GM10248 (cell line): ENCODE results near the gene SSR2.
A peak's percentile ranks its signal among the peaks of the same experiment; 100 is the strongest.
"Not testable (repeated sequence)": the region's sequence is repeated elsewhere in the genome, so short reads cannot be mapped to it uniquely, and the experiment has no call there.

Source experiments
- CTCF ChIA-PET: fragments of 300-600 bp; sonication (Branson Sonifier 250); formaldehyde crosslinking; extraction: SDS; loops from one replicate; lab custom pipeline; 2021; ENCODE audit warnings: antibody characterized with exemption; lab: Yijun Ruan, JAX
- POLR2A ChIA-PET: fragments of 350-650 bp; sonication (Branson Sonifier 250); formaldehyde crosslinking; extraction: SDS; loops from one replicate; lab custom pipeline; 2020; ENCODE audit warnings: antibody characterized with exemption; lab: Yijun Ruan, JAX
- DNase-seq: peaks from one replicate; pipeline ENCODE4 v3.0.0; 2012; ENCODE audit errors: extremely low spot score
- CTCF ChIP-seq: IDR thresholded peaks from 2 replicates; pipeline ENCODE4 v1.5.1; 2012; ENCODE audit warnings: mild to moderate bottlenecking, low read depth; ENCODE audit errors: extremely low read depth, missing control alignments, control extremely low read depth

SSR2 gene

GRCh38 chr1:156048663-156049258 lies 28.0 kb upstream of the SSR2 start:
- ChIA-PET POLR2A (no interaction called here), CTCF (interaction anchor here (1.0 to 3.2 kb wide), 2 partner anchors 18 to 59 kb away, joined by 3 to 12 read pairs; no protein-coding TSS in a partner anchor)
- DNase-seq, result no peak
- no peak for TF ChIP-seq CTCF

GRCh38 chr1:156045076-156045475 lies 24.3 kb upstream of the SSR2 start:
- ChIA-PET CTCF (interaction anchor here (0.9 to 3.1 kb wide), 4 partner anchors 8 to 107 kb away, joined by 3 to 17 read pairs (median 8); partner anchors contain the start of genes LAMTOR2 and UBQLN4), POLR2A (no interaction called here)
- no peak for DNase-seq
- TF ChIP-seq CTCF, result no peak

- POLR2A ChIA-PET, result no interaction called here
- no peak for TF ChIP-seq CTCF
- CTCF ChIA-PET, result interaction anchor here (1.6 to 3.1 kb wide), 2 partner anchors 11 to 24 kb away, joined by 5 to 17 read pairs; partner anchors contain the start of genes LAMTOR2 and UBQLN4
- no peak for DNase-seq
These were observed 22.1 kb upstream of the SSR2 start for GRCh38 chr1:156042828-156043227.

- POLR2A ChIA-PET, CTCF ChIA-PET: not testable (repeated sequence)
These were observed 14.2 kb upstream of the SSR2 start for GRCh38 chr1:156034991-156035390.

GRCh38 chr1:156033011-156033410 lies 12.3 kb upstream of the SSR2 start:
- POLR2A ChIA-PET, result interaction anchor here (0.6 kb wide), 1 partner anchor 140 kb away, joined by 3 read pairs; no protein-coding TSS in a partner anchor
- DNase-seq, result no peak
- CTCF ChIA-PET, result interaction anchor here (0.9 to 2.7 kb wide), 5 partner anchors 7 to 43 kb away, joined by 3 to 8 read pairs (median 5); partner anchors contain the start of gene UBQLN4
- TF ChIP-seq CTCF, result no peak

More at GRCh38 chr1:156034991-156035390, 14.2 kb upstream of the SSR2 start:
- DNase-seq, result not testable (repeated sequence)

GRCh38 chr1:156026588-156026987 lies 5.8 kb upstream of the SSR2 start:
- POLR2A ChIA-PET, result no interaction called here
- no peak for TF ChIP-seq CTCF
- CTCF ChIA-PET, result interaction anchor here (1.1 to 2.6 kb wide), 3 partner anchors 13 to 102 kb away, joined by 3 to 27 read pairs (median 4); no protein-coding TSS in a partner anchor
- DNase-seq, result no peak

GRCh38 chr1:156025876-156026275 lies 5.1 kb upstream of the SSR2 start:
- ChIA-PET POLR2A (no interaction called here), CTCF (interaction anchor here (0.7 to 2.6 kb wide), 13 partner anchors 10 to 131 kb away, joined by 3 to 27 read pairs (median 4); no protein-coding TSS in a partner anchor)
- TF ChIP-seq CTCF, result peak; percentile 76
- DNase-seq, result peak; percentile 71
